Fibroblast of lung (primary cell): ENCODE measurements around the gene PRPF40B.

ENCODE experiments used
- CTCF ChIP-seq, 2 donors: IDR thresholded peaks in 1 of 2; conservative IDR thresholded peaks in 1 of 2; 1 replicate in 1 of 2; 2 replicates in 1 of 2; pipeline ENCODE4 v1.5.1; 2011 to 2012; ENCODE audit warnings: low read length in 2 of 2, control low read depth in 1 of 2, inconsistent platforms in 1 of 2, low read depth in 1 of 2, mild to moderate bottlenecking in 1 of 2
- EZH2 ChIP-seq: IDR thresholded peaks from 2 replicates; pipeline ENCODE4 v1.5.1; 2012; ENCODE audit warnings: low read length, control low read depth, mild to moderate bottlenecking; ENCODE audit errors: missing control alignments

GRCh38 chr12:49683599-49684309, 60.4 kb downstream of the PRPF40B start:
- TF ChIP-seq CTCF (conservative IDR thresholded peaks at IDR 0.05 in 1 of 2, IDR thresholded peaks at IDR 0.05 in 1 of 2; ENCODE audit: low read depth in 1 of 2, low read length in 2 of 2): no peak
- TF ChIP-seq EZH2: no peak
